ENCODE results near the gene BLOC1S1.

- TF ChIP-seq CTCF (IDR thresholded peaks at IDR 0.05; ENCODE audit: borderline replicate concordance, extremely low read depth, low read length, poor library complexity, severe bottlenecking) (no peak), EZH2 (IDR thresholded peaks at IDR 0.05; ENCODE audit: borderline replicate concordance, low read depth, low read length, severe bottlenecking) (no peak)
These were observed 26.3 kb downstream of the BLOC1S1 start for GRCh38 chr12:55741931-55742680.

Data from DND-41 (cell line).